Esophagus (tissue), 2 donors: ENCODE results near the gene CFAP58. TPM values are rescaled to one million over a fixed set of nuclear protein-coding genes. Genes with fewer than 3 reads are reported as not detected.

ENCODE experiments used
- H3K27ac ChIP-seq, 2 donors: one replicate each; pipeline ENCODE4 v1.5.1; 2013; ENCODE audit warnings: low read depth in 2 of 2, mild to moderate bottlenecking in 2 of 2, inconsistent platforms in 1 of 2, low read length in 1 of 2, moderate library complexity in 1 of 2
- H3K27me3 ChIP-seq, 2 donors: one replicate each; pipeline ENCODE4 v1.6.1; 2013; ENCODE audit warnings: low read length in 2 of 2, control low read depth in 1 of 2, mild to moderate bottlenecking in 1 of 2; ENCODE audit not compliant: insufficient read depth in 2 of 2, control insufficient read depth in 1 of 2
- H3K36me3 ChIP-seq, 2 donors: one replicate each; pipeline ENCODE4 v1.6.1; 2013; ENCODE audit warnings: low read length in 1 of 2; ENCODE audit not compliant: control insufficient read depth in 2 of 2, insufficient read depth in 2 of 2
- H3K4me1 ChIP-seq, 2 donors: one replicate each; pipeline ENCODE4 v1.6.1; 2013; ENCODE audit warnings: low read length in 1 of 2; ENCODE audit not compliant: control insufficient read depth in 2 of 2, insufficient read depth in 2 of 2
- H3K4me3 ChIP-seq, 2 donors: one replicate each; pipeline ENCODE4 v1.5.1; 2013; ENCODE audit warnings: low read length in 2 of 2, mild to moderate bottlenecking in 2 of 2, low read depth in 1 of 2, moderate library complexity in 1 of 2
- H3K9me3 ChIP-seq, 2 donors: one replicate each; pipeline ENCODE4 v1.6.1; 2013; ENCODE audit warnings: mild to moderate bottlenecking in 2 of 2, low read depth in 1 of 2, low read length in 1 of 2, moderate library complexity in 1 of 2; ENCODE audit not compliant: control insufficient read depth in 2 of 2, insufficient read depth in 1 of 2
- WGBS, 2 donors: extraction: QIAGEN DNeasy Blood & Tissue Kit; methylation state at CpG; one replicate each; pipeline ENCODE4 v1.1.7; 2013; 5-methylcytosine and 5-hydroxymethylcytosine counted together
- polyA plus RNA-seq, 2 donors: library from polyadenylated mRNA; stranded (reverse); fragments of 200-250 nt; gene quantifications; one replicate each; pipeline ENCODE4 v1.2.3, GENCODE V29; 2013
- donor health status: healthy with polysubstance abuse.
- donor health status: Bipolar disorder and iron deficiency.

Gene CFAP58
- polyA plus RNA-seq, 2 donors: 0.11 to 0.14 TPM

DNA sequence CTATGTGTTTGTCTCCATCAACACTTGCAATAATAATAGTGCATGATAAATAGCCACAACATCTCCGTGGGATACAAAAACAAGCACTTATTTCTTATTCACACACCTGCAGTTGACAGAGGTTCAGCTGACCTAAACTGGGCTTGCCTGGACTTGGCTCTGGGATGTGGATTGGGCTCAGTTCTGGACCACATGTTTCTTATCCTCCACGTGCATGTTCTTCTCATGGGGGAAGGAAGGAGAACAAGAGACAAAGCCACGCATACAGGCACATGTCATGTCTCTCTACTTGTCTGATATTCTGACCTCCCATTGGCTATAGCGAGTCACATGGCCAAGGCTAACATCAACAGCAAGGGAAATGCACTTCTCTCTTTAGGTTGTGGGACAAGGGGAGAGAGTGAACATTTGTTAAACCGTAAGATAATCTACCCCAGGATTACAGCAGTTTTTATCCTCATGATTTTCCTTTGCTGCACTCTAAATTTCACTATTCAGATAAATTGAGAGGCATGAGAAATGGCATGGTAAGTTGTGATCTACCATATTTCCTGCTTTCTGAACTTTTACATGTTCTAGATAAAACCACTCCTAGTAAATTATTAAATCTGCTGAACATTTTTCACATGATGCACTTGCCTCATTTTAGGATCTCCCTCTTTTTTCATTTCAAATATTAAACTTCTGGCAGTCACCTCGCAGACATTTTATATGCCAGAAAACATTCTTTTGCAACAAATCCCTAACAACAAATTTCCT lies 33.7 kb downstream of the CFAP58 start:
- Histone ChIP-seq H3K9me3 (no peaks in the 10 kb centered on the region), H3K27ac (no peak overlapping the region), H3K4me3 (no peak overlapping the region), H3K27me3 (peaks cover 3 to 8% of the 10 kb centered on the region in 2 donors), H3K4me1 (peaks cover 0 to 3% of the 10 kb centered on the region in 2 donors), H3K36me3 (no peaks in the 10 kb centered on the region)
- 55 to 66% methylated on average over 6 of the region's 6 CpGs for WGBS, 2 donors

DNA sequence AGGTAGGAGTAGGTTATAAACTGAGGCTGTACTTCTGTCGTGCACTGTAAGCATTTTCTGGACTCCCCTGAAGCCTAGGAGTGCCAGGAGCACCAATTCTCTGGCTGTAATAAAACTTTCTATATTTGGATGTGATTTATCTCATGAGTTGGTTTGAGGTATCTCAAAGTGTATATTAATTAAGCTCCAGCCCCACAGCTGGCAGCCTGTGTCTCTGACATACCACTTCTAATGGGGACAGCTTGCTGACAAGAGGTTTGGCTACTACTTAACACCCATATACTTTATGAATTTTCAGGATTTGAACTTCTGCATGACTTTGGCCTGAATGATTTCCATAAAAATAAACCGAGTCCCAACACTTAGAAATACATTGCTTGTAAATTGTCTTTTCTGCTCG lies 35.2 kb downstream of the CFAP58 start:
- H3K27ac ChIP-seq: no peak overlapping the region
- no peaks in the 10 kb centered on the region for H3K9me3 ChIP-seq
- peaks cover 3 to 4% of the 10 kb centered on the region in 2 donors for H3K27me3 ChIP-seq
- 64 to 66% methylated on average over 3 of the region's 3 CpGs for WGBS, 2 donors
- peaks cover 0 to 3% of the 10 kb centered on the region in 2 donors for H3K4me1 ChIP-seq
- H3K4me3 ChIP-seq: no peak overlapping the region
- H3K36me3 ChIP-seq: no peaks in the 10 kb centered on the region

- 42 to 53% methylated on average over 8 of the region's 8 CpGs for WGBS, 2 donors
- Histone ChIP-seq H3K36me3 (no peaks in the 10 kb centered on the region), H3K4me1 (peaks cover 0 to 3% of the 10 kb centered on the region in 2 donors), H3K27me3 (no peaks in the 10 kb centered on the region), H3K27ac (no peak overlapping the region), H3K4me3 (no peak overlapping the region), H3K9me3 (no peaks in the 10 kb centered on the region)
Measured at GRCh38 chr10:104391150-104391968, 37.7 kb downstream of the CFAP58 start.

DNA sequence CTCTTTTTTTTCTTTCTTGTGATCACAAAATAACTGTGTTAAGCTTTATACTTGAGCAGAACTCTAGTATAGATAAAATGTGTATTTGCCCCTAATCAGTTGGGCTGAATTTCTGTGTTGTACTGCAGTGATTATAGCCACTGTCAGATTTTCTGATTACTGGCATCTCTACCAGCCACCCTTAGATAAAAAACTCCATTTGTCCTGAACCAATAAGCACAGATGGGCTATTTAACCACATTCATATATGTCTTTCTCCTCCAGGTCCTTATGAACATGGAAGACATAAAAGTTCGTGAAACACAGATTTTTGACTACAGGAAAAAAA lies 38.3 kb downstream of the CFAP58 start:
- 61 to 67% methylated on average over 1 of the region's 1 CpG for WGBS, 2 donors
- peaks cover 0 to 3% of the 10 kb centered on the region in 2 donors for H3K4me1 ChIP-seq
- no peaks in the 10 kb centered on the region for H3K9me3 ChIP-seq
- no peaks in the 10 kb centered on the region for H3K36me3 ChIP-seq
- no peak overlapping the region for H3K4me3 ChIP-seq
- no peak overlapping the region for H3K27ac ChIP-seq
- H3K27me3 ChIP-seq: no peaks in the 10 kb centered on the region

DNA sequence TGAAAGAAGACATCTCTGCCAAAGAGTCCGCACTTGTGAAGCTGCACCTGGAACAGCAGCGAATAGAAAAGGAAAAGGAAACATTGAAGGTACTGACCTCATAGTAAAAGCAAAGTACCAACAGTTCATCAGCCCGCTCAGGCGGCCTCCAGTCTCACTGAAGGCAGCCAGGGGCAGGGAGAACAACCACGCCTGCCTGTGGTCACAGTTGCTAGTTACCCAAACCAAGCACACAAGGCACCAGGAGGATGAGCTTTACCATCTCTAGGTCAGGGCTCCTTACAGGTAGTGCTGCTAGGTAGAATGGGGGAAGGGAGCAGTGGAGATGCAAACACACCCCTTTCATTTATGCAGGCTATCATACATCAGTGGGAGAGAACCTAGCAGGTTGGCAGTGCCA lies 39.8 kb downstream of the CFAP58 start:
- Histone ChIP-seq H3K4me1 (no peaks in the 10 kb centered on the region), H3K4me3 (no peak overlapping the region), H3K36me3 (no peaks in the 10 kb centered on the region), H3K9me3 (no peaks in the 10 kb centered on the region), H3K27me3 (no peaks in the 10 kb centered on the region), H3K27ac (no peak overlapping the region)
- 90 to 92% methylated on average over 5 of the region's 5 CpGs for WGBS, 2 donors

GRCh38 chr10:104396581-104396980 lies 42.9 kb downstream of the CFAP58 start:
- 73 to 79% methylated on average over 2 of the region's 2 CpGs for WGBS, 2 donors
- Histone ChIP-seq H3K4me3 (no peak overlapping the region), H3K27me3 (no peaks in the 10 kb centered on the region), H3K36me3 (no peaks in the 10 kb centered on the region), H3K27ac (no peak overlapping the region), H3K4me1 (no peaks in the 10 kb centered on the region), H3K9me3 (no peaks in the 10 kb centered on the region)

DNA sequence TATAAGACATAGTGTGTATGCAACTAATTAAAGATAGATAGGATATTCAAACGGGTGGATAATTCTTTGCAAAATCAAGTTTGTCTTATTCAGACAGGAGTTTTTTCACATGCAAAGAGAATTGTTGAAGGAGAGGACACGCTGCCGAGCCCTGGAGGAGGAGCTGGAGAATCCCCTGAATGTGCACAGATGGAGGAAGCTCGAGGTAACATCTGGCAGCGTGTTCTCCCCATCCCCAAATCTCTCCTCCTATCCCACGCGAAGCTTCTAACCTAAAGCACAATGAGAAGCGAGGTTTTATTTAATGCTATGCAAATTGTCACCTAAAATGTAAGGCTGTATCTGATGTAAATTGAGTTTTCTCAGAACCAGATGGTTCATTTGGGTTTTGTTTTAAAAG lies 50.0 kb downstream of the CFAP58 start:
- WGBS, 2 donors: 67 to 68% methylated on average over 8 of the region's 8 CpGs

DNA sequence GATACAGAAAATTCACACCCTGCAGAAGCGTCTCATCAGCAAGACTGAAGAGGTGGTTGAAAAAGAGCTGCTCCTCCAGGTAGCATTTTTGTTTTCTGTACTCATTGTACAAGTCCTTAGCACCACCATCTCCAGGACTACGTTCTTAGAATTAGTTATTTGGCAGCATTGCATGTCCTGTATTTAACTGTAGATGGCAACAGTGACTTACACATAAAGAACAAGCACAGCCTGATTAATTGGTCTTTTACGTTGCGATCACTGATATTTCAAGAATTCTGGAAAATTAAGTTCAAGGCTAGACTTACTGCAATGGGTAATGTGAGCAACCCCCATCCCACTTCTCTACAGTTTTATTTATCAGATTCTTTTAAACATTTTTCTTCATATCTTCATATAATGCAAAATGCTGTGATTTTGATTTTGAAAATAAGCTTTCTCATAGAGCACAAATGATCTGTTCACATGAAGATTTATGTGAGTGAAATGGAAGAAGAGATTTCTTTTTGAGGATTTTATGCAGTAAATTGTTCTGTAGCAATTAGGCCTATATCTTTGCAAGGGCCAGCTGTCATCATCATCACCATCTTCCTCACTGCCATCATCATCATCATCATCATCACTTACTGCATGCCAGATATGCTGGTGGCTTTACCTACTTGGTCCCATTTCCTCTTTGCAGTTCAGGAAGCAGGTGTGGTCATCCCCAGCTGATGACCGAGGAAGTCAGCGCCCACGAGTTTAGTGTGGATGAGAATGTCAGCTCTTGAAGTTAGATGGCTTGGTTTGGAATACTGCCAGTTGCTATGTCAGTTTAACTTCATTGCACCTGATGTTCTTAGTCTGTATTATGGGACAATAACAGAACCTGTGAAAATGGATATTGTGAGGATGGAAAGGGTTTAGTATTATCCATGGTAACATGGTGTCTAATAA lies 53.4 kb downstream of the CFAP58 start:
- WGBS, 2 donors: 31 to 43% methylated on average over 7 of the region's 7 CpGs
- Histone ChIP-seq H3K4me1 (no peaks in the 10 kb centered on the region), H3K27ac (no peak overlapping the region), H3K4me3 (no peak overlapping the region), H3K27me3 (no peaks in the 10 kb centered on the region), H3K9me3 (no peaks in the 10 kb centered on the region), H3K36me3 (no peaks in the 10 kb centered on the region)

More for the DNA sequence above, 50.0 kb downstream of the CFAP58 start:
- no peak overlapping the region for H3K27ac ChIP-seq
- no peaks in the 10 kb centered on the region for H3K9me3 ChIP-seq
- no peaks in the 10 kb centered on the region for H3K27me3 ChIP-seq
- H3K4me3 ChIP-seq: no peak overlapping the region
- H3K36me3 ChIP-seq: no peaks in the 10 kb centered on the region
- H3K4me1 ChIP-seq: no peaks in the 10 kb centered on the region

DNA sequence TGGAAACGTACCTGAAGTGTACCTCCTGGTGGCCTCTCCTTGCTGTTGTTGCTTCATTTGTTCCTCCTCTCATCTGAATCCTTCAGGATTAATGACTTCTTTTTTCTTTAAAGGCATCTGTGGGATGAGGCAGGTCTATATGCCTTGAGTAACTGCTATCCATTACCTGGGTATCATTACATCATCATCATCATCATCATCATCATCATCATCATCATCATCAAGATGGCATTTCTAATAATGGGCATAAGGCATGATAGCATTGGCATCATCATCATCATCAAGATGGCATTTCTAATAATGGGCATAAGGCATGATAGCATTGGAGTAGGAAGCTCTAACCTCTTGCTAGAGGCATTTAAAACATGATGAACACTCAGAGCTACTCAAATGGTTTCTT lies 59.9 kb downstream of the CFAP58 start:
- H3K4me3 ChIP-seq: no peak overlapping the region
- WGBS, 2 donors: 78 to 84% methylated on average over 1 of the region's 1 CpG

More for the DNA sequence above, 59.9 kb downstream of the CFAP58 start:
- Histone ChIP-seq H3K27ac (no peak overlapping the region), H3K36me3 (no peaks in the 10 kb centered on the region), H3K9me3 (no peaks in the 10 kb centered on the region), H3K4me1 (no peaks in the 10 kb centered on the region), H3K27me3 (no peaks in the 10 kb centered on the region)
